Activated naive CD8-positive, alpha-beta T cell (primary cell): ENCODE data around the gene IMMT.

Experiments used
- H3K27ac Mint-ChIP-seq: one replicate; pipeline ENCODE4 v1.8.0; 2021; ENCODE audit warnings: mixed read lengths
- H3K27me3 Mint-ChIP-seq: one replicate; pipeline ENCODE4 v1.8.0; 2021; ENCODE audit warnings: mixed read lengths
- H3K36me3 Mint-ChIP-seq: one replicate; pipeline ENCODE4 v1.8.0; 2021; ENCODE audit warnings: mixed read lengths
- H3K4me1 Mint-ChIP-seq: one replicate; pipeline ENCODE4 v1.8.0; 2021; ENCODE audit warnings: low read depth, mixed read lengths
- H3K4me3 Mint-ChIP-seq: one replicate; pipeline ENCODE4 v1.8.0; 2021; ENCODE audit warnings: mild to moderate bottlenecking, mixed read lengths
- H3K9me3 Mint-ChIP-seq: one replicate; pipeline ENCODE4 v1.8.0; 2021; ENCODE audit warnings: low read depth, mixed read lengths

Gene IMMT

DNA sequence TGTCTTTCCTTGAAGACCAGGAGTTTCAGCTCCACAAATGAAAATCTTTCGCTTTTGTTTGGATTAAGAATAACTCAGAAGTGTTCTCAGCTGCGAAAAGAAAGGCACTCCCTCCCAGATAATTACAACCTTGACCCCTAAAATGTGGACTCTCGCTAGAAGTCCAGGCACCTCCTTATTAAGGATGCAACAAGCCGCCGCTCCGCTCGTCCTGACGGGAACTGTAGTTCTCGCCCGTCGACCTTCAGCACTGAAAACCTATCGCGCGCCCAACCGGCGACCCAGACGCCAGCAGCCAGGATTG, 559 bp downstream of the IMMT start:
- H3K4me1 Mint-ChIP-seq, result peaks cover 59% of the 10 kb centered on the region
- H3K9me3 Mint-ChIP-seq, result no peaks in the 10 kb centered on the region
- H3K4me3 Mint-ChIP-seq, result peak overlapping the region; percentile 92
- H3K27ac Mint-ChIP-seq, result peak overlapping the region; percentile 93
- H3K36me3 Mint-ChIP-seq, result peaks cover 8% of the 10 kb centered on the region
- H3K27me3 Mint-ChIP-seq, result no peaks in the 10 kb centered on the region

DNA sequence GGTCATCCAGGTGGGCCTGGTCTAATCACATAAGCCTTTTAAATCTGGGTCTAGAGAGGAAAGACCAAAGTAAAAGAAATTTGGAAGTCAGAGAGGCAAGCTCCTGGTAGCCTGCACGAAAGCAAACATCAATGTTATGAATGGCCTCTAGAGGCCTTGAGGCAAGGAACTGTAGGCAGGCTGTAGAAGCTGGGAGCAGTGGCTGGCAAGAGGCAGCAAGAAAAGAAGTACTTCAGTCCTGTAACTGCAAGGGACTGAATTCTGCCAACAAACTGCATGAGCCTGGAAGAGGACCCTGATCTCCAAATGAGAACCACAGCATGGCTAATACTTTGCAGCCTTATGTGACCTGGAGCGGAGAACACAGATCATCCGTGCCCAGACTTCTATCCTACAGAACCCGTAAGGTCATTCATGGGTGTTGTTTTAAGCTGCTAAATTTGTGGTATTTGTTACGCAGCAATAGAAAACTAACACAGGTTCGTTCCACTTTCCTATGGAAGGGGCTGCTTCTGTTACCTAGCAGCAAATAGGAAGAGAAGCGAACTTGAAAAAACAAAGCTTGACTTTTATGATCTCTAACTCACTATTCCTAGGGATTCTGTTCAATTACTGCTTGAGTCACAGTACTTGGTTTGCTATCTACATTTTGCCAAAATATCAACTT, 1.2 kb downstream of the IMMT start:
- Mint-ChIP-seq H3K27ac (peak overlapping the region; percentile 93), H3K4me1 (peaks cover 61% of the 10 kb centered on the region), H3K36me3 (peaks cover 8% of the 10 kb centered on the region), H3K27me3 (no peaks in the 10 kb centered on the region), H3K9me3 (no peaks in the 10 kb centered on the region), H3K4me3 (peak overlapping the region; percentile 92)

DNA sequence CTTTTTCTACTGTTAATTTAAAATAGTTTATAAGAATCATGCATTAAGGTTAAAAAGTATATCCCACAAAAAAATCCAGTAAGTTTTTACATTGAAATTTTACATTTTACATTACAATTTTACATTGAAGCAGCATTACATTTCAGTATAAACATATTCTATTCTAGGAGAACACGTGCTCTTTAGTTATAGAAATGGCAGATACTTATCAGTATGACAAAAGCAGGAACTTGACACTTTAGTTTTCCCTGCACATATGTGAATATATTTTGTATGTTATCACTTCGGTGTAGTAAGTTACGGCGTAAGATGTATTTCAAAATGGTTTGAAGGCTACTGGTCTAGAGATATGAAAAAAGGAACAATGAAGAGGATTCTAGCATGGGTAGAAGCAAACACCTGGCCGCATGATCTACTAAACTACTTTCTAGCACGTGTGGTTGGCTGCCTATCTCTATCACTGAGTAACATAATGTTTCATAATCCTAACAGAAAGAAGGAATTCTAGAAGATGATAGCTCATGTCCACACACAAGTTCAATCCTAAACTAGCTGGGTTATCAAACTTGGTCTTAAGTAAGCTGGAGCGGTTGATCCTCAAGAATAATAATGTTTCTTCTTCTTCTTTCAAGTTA, 5.4 kb downstream of the IMMT start:
- peaks cover 81% of the 10 kb centered on the region for H3K4me1 Mint-ChIP-seq
- no peaks in the 10 kb centered on the region for H3K9me3 Mint-ChIP-seq
- H3K27ac Mint-ChIP-seq, result peak overlapping the region; percentile 52
- no peaks in the 10 kb centered on the region for H3K27me3 Mint-ChIP-seq
- H3K4me3 Mint-ChIP-seq, result peak overlapping the region; percentile 15
- peaks cover 11% of the 10 kb centered on the region for H3K36me3 Mint-ChIP-seq

DNA sequence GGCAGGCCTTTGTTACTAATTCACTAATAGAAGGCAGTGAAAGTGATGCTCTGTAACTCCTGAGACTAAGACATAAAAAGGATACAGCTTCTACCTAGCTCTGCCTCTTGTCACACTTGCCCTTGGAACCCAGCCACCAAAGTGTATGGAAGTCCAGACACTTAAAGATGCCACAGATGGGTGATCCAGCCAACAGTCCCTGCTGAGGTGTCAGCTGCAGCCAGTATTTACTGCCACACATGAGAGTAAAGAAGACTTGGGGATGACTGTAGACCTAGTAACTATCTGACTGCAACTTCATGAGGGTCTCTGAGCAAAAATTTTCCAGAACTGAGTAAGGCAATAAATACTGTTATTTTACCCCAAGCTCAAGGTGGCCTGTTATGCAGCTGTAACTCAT, 8.8 kb downstream of the IMMT start:
- Mint-ChIP-seq H3K4me1 (peaks cover 80% of the 10 kb centered on the region), H3K27ac (peak overlapping the region; percentile 87), H3K4me3 (peak overlapping the region; percentile 67), H3K36me3 (peaks cover 7% of the 10 kb centered on the region), H3K27me3 (no peaks in the 10 kb centered on the region), H3K9me3 (no peaks in the 10 kb centered on the region)

DNA sequence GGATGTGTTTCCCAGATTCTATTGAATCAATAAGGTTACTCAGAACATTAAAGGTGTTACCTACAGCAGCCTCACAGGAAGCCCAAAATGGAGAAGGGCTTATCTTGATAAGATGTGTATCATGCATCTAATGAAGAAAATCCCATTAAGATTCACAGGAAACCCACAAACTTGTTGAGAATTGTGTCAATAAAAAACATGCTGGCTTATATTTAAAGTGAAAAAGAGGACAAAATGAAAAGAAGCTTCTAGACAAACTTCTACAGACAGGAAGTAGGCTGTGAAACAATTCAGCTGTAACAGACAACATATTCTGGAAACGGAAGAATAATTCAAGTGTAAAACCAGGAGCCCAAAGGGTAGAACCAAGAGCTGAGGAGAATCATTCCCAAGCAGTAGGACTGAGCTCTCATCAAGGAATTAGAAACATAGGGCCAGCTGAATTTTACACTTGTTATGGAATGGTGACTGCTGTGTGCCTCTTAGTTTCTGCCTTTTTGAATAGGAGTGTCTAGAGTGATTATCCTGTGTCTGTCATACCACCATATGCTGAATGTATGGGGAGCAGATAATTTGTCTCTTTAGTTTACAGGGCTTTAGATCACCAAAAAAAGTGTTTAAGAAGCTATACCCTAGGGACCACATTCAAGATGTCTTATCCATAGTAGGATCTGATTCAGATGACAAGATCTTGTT, 9.6 kb downstream of the IMMT start:
- peaks cover 7% of the 10 kb centered on the region for H3K36me3 Mint-ChIP-seq
- no peaks in the 10 kb centered on the region for H3K27me3 Mint-ChIP-seq
- H3K4me1 Mint-ChIP-seq, result peaks cover 74% of the 10 kb centered on the region
- no peaks in the 10 kb centered on the region for H3K9me3 Mint-ChIP-seq
- H3K27ac Mint-ChIP-seq, result peak overlapping the region; percentile 87
- H3K4me3 Mint-ChIP-seq, result peak overlapping the region; percentile 67

DNA sequence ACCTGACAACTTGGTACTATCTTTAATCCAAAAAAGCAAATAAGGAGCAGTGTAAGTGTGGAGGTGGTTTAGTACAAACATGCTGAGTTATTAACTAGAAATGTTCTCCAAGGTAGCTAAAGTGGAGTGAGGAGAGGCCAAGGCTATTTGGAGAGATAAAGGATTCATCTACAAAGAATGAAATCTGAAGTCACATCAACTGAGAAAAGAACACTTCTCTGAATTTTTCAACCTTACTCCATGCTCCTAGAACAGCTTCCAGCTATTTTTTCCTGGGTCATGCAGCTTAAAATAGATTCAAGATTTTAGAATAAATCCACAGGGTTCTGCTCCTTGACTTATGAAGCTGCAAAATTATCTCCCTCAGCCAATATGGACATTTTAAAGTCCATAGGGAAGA, 18.7 kb downstream of the IMMT start:
- Mint-ChIP-seq H3K4me1 (peaks cover 27% of the 10 kb centered on the region), H3K27ac (no peak overlapping the region), H3K4me3 (no peak overlapping the region), H3K9me3 (no peaks in the 10 kb centered on the region), H3K27me3 (no peaks in the 10 kb centered on the region), H3K36me3 (peaks cover 10% of the 10 kb centered on the region)

DNA sequence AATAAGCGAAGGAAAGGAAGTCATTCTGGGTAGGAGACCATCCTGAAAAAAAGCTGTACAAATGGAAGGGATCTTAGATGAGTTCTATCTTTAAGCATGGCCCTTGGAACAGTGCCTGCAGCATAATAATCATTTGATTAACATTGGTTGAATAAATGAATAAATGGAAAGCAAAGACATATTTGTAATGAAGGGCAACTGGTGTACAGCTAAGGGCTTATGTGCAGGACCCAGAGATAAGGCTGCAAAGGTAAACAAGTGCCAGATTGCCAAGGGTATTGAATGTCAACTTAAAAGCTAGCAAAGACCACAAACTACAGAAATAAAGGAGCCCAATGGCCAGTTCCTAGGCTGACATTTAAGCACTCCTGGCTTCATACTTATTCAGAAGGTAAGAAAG, 19.4 kb downstream of the IMMT start:
- Mint-ChIP-seq H3K27ac (no peak overlapping the region), H3K4me3 (no peak overlapping the region), H3K9me3 (no peaks in the 10 kb centered on the region), H3K27me3 (no peaks in the 10 kb centered on the region), H3K36me3 (peaks cover 14% of the 10 kb centered on the region), H3K4me1 (peaks cover 28% of the 10 kb centered on the region)

DNA sequence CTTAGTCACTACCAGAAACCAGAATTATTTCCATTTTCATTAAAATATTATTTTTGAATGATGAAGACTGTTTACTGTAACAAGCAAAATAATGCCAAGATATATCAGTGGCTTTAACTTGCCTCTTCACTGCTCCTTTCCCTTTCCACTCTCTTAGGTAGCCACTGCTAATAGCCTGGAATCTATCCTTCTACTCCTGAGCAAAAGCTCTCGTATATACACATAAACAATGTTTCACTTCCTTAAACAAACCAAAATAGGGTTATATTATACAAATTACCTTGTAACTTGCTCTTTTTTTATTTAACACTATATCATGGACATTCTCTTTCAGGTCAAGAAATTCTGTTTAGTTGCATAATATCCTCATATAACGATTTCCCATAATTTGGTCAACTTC, 20.8 kb downstream of the IMMT start:
- H3K4me3 Mint-ChIP-seq, result no peak overlapping the region
- H3K36me3 Mint-ChIP-seq, result peaks cover 14% of the 10 kb centered on the region
- peaks cover 25% of the 10 kb centered on the region for H3K4me1 Mint-ChIP-seq
- no peaks in the 10 kb centered on the region for H3K27me3 Mint-ChIP-seq
- no peak overlapping the region for H3K27ac Mint-ChIP-seq
- no peaks in the 10 kb centered on the region for H3K9me3 Mint-ChIP-seq

DNA sequence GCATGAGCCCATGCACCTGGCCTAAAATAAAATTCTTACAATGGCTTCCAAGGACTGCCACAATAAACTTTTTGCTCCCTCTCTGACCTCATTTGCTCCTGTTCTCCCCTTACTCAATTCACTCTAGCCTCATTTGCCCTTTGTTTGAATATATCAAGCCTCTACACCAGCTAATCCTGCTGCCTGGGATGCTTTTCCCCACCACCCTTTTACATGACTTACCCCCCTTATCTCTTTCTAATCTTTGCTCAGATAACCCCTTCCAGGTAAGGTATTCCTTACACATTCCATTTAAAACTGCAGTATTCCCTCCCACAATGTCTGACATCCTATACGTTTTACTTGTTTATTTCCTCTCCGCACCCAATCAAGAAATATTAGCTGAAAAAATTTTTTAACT, 22.7 kb downstream of the IMMT start:
- Mint-ChIP-seq H3K9me3 (no peaks in the 10 kb centered on the region), H3K4me1 (peaks cover 21% of the 10 kb centered on the region), H3K27me3 (no peaks in the 10 kb centered on the region), H3K27ac (peak overlapping the region; percentile 30), H3K4me3 (no peak overlapping the region), H3K36me3 (peaks cover 17% of the 10 kb centered on the region)

DNA sequence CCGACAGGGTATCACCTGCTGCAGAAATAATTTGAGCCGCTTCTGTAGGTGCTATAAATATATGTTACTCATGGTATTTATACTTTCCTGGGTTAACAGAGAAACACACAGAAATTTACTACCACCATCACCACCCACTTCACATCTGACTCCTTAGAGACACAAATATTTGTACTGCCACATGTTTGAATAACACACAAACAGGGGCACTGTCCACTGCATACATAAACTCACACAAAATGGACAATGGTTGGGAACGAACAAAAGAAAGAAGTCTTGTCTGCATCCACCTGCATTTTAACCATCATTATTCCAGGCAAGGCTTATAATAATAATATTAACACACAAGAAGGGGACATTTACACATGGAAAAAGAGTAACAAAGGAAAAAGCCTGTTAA, 24.0 kb downstream of the IMMT start:
- Mint-ChIP-seq H3K27me3 (no peaks in the 10 kb centered on the region), H3K36me3 (peaks cover 16% of the 10 kb centered on the region), H3K4me1 (peaks cover 17% of the 10 kb centered on the region), H3K9me3 (no peaks in the 10 kb centered on the region), H3K27ac (no peak overlapping the region), H3K4me3 (no peak overlapping the region)

DNA sequence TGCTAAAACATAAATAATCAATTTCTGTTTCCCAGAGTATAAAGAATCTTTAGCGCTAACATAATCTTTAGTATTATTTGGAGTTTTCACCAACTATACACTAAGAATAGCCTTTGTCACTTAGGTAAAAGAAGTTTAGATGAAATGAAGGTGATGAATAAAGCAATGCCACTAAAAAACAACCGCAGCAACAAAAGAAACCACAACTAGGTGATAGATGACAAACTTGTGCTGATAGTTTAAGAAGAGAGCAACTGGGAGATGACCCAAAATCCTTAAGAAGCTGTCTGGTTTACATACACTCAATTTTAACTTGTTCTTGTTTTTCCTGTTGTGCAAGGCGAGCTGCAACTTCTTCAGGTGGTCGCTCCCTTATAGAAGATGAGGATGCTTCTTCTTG, 24.8 kb downstream of the IMMT start:
- peak overlapping the region; percentile 28 for H3K27ac Mint-ChIP-seq
- peaks cover 12% of the 10 kb centered on the region for H3K4me1 Mint-ChIP-seq
- H3K36me3 Mint-ChIP-seq, result peaks cover 15% of the 10 kb centered on the region
- H3K9me3 Mint-ChIP-seq, result no peaks in the 10 kb centered on the region
- no peak overlapping the region for H3K4me3 Mint-ChIP-seq
- no peaks in the 10 kb centered on the region for H3K27me3 Mint-ChIP-seq

DNA sequence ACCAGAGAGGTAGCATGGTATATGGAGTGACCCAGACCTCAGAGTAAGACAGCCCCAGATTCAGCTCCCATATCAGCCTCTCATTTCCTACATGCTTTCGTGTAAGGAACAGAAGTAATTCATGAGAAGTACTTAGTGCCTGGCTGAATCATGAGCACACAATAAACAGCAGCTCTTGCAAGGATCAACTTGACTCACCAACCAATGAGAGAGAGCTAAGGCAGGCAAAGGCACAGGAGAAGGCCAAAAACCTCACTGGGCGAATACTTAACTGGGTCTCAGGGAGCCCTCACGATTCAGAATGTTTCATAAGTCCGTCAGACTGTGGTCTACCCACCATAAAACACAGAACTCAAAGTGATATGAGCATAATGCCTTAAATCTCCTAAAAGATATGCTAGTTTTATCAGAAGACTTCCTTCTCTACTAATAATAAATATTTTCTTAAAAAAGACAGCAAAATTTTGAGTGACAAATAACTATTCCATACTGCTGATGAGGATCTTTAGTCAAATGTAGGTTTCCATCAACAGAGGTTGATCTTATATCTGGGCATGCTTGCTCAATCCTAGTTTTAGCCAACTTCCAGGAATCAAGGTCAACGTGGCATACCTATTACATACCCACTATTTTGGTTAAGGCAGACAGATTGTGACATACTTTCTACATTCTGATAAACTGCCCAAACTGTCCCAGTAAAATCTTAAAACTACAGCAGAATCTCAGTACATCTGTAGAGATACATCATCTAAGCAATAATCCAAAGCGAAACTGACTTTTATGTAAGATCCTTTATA, 34.9 kb downstream of the IMMT start:
- Mint-ChIP-seq H3K4me3 (no peak overlapping the region), H3K27ac (no peak overlapping the region), H3K4me1 (no peaks in the 10 kb centered on the region), H3K36me3 (peaks cover 10% of the 10 kb centered on the region), H3K27me3 (no peaks in the 10 kb centered on the region), H3K9me3 (no peaks in the 10 kb centered on the region)

DNA sequence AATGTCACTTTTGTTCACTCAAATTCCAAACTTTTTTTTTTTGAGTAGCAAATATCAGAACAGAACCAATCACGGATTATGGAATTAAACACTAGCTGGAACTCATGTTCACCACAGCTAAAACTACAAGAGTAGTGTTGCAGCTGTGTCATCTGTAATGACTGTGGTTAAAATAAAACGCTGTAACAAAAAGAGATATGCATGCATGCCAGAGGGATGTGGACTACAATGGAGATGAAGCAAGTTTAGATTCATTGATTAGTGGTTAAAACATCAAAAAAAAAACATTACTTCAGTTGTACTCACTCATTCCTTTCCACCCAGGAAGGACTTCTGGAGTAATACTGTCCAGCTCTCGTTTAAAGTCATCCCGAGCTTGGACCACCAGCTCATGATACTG, 37.0 kb downstream of the IMMT start:
- Mint-ChIP-seq H3K27me3 (no peaks in the 10 kb centered on the region), H3K36me3 (peaks cover 6% of the 10 kb centered on the region)

DNA sequence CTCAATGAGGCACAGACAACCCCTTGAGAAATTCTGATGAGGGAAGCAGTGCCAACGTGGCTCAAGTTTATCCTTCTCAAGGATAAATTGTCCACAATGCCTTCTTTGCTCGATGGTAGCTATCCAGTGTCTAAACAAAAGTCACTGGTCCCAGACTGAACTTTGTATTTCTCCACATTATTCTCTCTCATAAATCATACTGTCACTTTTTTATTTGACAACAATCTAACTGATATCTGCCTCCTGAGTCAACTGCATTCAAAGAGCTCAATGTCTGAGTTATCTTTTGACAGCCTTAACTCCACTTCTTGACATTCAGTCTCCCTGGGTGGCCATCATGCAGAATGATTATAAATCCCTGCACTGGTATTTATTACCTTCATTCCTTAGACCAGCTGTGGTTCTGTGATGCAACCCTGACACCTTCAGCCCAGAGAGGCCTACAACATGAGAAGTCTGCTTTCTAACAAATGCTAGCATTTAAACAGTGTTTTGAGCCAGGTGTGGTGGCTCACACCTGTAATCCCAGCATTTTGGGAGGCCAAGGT, 38.2 kb downstream of the IMMT start:
- Mint-ChIP-seq H3K27ac (no peak overlapping the region), H3K4me1 (no peaks in the 10 kb centered on the region), H3K36me3 (peaks cover 5% of the 10 kb centered on the region), H3K9me3 (no peaks in the 10 kb centered on the region), H3K27me3 (no peaks in the 10 kb centered on the region), H3K4me3 (no peak overlapping the region)

More for the DNA sequence above, 37.0 kb downstream of the IMMT start:
- no peaks in the 10 kb centered on the region for H3K4me1 Mint-ChIP-seq
- no peak overlapping the region for H3K27ac Mint-ChIP-seq
- H3K4me3 Mint-ChIP-seq, result no peak overlapping the region
- no peaks in the 10 kb centered on the region for H3K9me3 Mint-ChIP-seq

DNA sequence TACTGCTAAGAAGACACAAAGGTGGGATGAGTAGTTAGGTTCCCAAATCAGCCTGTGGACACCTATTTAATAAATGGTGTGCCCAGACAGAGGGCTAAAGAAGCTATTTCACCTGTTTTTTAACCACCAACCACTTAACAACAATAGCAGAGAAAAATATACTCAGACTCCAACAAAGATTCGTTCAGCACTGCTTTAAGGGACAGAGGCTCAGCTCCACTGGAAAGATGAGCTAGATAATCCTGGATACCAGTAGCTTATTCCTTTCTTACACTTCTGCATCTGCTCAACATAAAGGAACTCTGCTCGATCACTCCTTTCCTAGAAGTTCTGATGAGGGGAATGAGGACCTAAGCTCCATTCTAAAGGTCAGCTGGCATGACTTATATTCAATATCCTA, 44.8 kb downstream of the IMMT start:
- Mint-ChIP-seq H3K27me3 (no peaks in the 10 kb centered on the region), H3K9me3 (no peaks in the 10 kb centered on the region), H3K36me3 (peaks cover 7% of the 10 kb centered on the region), H3K27ac (no peak overlapping the region), H3K4me3 (no peak overlapping the region), H3K4me1 (no peaks in the 10 kb centered on the region)
